Measurements from ENCODE around the gene SMU1.
"Not testable (repeated sequence)": the region's sequence is repeated elsewhere in the genome, so short reads cannot be mapped to it uniquely, and the experiment has no call there.

SMU1 gene

DNA sequence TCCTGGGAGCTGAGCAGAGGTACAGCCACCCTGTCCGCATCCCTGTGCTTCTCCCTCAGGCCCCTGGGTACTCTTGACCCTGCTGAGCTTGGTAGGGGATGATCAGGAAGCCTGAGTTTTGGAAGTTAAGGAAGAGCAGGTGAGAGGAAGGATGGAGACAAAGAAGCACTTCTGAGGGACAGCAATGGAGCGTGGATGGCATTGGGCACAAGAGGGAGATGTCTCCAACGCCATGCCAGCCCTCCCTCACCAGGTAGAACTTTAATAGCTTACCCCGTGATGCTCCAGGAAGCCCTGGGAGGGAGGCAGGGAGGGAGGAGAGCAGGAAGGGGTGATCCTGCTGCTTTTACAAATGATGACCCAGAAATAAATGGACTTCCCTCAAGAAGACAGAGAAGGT is 29.9 kb upstream of the SMU1 start:
- no peak for DNase-seq
- intact Hi-C loops (cut with DNase I), result no loop called here

DNA sequence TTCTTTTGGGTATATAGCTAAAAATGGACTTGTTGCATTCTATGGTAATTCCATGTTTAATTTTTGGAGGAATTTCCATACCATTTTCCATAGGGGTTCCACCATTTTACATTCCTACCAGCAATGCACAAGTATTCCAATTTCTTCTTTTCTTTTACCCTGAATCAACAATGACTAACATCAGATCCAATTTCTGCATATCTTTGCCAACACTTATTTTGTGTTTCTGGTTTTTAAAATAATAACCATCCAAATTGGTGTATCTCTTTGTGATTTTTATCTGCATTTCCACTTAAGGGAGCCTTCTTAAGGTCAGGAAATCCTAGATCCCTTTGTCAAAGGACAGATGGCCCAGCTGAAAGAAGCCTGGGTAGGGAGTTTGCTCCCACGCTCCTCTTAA is 29.5 kb upstream of the SMU1 start:
- intact Hi-C loops (cut with DNase I), result no loop called here
- DNase-seq, result no peak

- intact Hi-C loops (cut with DNase I), result no loop called here
- DNase-seq, result no peak
These were observed 29.0 kb upstream of the SMU1 start for GRCh38 chr9:33105504-33105903.

GRCh38 chr9:33104401-33104800 is 27.9 kb upstream of the SMU1 start:
- intact Hi-C loops (cut with DNase I), result no loop called here
- DNase-seq, result no peak

- intact Hi-C loops (cut with DNase I), result no loop called here
- DNase-seq, result no peak
These were observed 27.2 kb upstream of the SMU1 start for GRCh38 chr9:33103501-33104281.

DNA sequence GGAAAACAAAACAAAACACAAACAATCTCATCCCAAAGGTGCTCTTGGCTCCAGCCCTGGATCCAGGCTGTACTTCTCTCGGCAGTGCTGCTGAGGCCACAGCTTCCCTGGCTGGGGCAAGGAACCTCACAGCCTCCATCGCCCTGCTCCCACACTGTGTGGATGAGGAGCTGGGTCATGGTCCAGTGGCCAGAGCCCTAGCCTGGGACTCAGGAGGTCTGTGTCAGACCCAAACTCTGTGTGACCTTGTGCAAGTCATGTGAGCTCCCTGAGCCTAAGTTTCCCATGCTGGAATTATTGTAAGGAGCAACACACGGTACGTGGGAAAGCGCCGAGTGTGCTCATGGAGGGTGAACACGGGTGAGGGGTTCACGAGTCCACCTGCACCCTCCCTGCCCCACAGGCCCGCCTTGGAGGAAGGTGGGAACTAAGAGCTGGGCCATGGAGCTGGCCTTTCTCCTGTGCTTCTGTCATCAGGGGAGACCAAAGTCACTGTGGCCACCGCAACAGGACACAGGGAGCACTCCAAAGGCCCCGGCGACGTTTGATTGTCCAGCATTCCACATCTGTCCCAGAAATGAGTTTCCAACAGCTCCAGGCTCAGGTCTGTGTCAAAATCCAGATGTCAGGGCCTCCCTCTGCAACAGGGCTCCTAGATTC is 26.2 kb upstream of the SMU1 start:
- no peak for DNase-seq
- intact Hi-C loops (cut with DNase I), result no loop called here

GRCh38 chr9:33101104-33101951 is 24.9 kb upstream of the SMU1 start:
- peak in 1 of 10 donors; percentile 77 for DNase-seq
- intact Hi-C loops (cut with DNase I), result no loop called here

- DNase-seq, result no peak
- intact Hi-C loops (cut with DNase I), result no loop called here
These were observed 23.3 kb upstream of the SMU1 start for GRCh38 chr9:33099754-33100153.

GRCh38 chr9:33097192-33097591 is 20.7 kb upstream of the SMU1 start:
- no peak for DNase-seq
- intact Hi-C loops (cut with DNase I), result no loop called here

- intact Hi-C loops (cut with DNase I), result no loop called here
- no peak for DNase-seq
These were observed 16.2 kb upstream of the SMU1 start for GRCh38 chr9:33092634-33093033.

DNA sequence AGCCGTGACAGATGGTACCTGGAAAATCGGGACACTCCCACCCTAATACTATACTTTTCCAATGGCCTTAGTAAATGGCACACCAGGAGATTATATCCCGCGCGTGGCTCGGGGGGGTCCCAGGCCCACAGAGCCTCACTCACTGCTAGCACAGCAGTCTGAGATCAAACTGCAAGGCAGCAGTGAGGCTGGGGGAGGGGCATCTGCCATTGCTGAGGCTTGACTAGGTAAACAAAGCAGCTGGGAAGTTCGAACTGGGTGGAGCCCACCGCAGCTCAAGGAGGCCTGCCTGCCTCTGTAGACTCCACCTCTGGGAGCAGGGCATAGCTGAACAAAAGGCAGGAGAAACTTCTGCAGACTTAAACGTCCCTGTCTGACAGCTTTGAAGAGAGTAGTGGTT is 9.2 kb upstream of the SMU1 start:
- DNase-seq; intact Hi-C loops (cut with DNase I): not testable (repeated sequence)

DNA sequence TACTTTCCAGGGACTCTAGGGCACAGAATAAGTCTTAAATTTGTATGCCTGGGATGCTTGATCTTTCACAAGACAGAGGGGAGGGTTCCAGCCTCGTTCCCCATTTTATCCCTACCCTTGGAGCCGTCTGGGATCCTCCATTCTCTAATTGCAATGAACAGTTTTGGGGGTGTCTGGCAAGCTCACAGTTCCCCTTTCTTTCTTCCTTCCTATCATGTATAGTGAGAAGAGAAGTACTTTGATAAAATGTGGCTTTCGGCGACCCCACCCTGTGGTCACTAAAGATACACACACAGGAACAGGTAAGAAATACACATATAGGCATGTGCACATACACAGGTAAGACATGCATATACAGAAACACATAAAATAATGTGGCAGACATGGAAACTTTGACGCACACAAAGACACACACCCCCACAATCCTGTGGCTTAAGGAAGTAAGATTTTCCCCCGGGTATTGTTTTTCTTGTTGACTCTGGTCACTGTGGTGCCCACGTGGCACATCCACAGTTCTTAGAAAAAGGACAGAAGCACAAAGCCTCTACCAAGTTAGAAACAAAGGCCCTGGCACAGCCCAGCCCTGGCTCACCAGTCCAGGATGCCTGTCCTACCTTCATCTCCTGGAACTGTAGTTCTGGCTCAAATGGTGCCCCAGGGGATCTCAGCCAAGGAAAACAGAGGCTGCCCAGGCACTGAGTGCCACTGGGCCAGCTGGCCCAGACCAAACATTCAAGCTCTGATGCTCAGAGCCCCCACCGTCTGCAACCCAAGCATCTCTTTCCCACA is 6.3 kb upstream of the SMU1 start:
- intact Hi-C loops (cut with DNase I), result loop anchor here (5.0 kb wide), 1 partner anchor 85 kb away; the partner anchor contains the start of gene B4GALT1
- DNase-seq, result no peak

DNA sequence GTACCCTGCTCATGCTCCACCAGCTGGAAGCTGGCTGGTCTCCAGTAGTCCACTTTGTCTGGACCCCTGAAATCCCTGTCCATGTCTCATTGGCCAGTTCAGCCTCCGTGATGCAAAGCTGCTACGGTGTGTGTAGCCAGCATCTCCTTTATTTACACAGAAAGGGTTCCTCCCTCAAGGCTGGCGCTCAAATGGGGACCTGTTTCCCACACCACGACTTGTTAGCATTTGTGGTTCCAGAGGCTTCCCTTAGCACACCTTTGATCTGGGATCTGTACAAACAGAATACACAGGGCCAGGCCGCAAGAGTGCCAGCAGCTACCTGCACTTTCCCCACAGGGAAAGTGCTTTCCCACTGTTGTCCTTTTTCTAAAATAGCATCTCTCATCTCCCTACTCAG is 5.7 kb upstream of the SMU1 start:
- intact Hi-C loops (cut with DNase I), result loop anchor here (5.0 kb wide), 1 partner anchor 85 kb away; the partner anchor contains the start of gene B4GALT1
- DNase-seq, result no peak

DNA sequence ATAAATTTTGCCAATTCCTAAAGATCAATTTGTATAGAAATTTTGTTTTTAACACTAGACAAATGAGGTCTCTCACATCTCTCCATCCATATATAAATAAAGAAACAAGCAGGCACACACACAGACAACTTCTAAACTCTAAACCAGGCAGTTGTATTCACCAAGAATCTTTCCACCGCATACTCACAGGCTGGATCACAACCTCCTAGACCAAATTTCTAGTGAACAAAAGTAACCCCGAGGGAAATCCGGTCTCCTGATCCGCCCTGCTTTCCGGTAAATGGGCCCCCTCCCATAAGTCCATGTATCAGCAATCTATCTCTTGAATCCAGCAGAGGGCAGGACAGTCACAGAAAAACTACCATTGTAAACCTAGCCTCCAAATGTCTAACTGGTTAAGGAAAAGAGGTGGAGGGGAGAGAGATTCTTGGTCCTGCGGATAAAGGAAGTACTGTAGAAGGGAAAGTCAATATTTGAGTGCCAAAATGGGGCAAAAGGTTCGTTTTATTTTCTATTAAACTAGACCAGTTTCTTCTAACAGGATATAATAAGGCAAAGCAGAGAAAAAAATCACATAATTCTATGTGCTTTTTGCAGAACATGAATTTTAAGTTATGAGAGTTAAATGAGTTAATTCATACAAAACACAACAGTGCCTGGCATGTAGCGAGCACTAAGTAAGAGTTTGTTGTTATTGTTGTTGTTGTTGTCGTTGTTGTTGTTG is 4.8 kb upstream of the SMU1 start:
- intact Hi-C loops (cut with DNase I), result loop anchor here (5.0 kb wide), 1 partner anchor 86 kb away; the partner anchor contains the start of gene B4GALT1

GRCh38 chr9:33080534-33080933 is 4.1 kb upstream of the SMU1 start:
- intact Hi-C loops (cut with DNase I), result loop anchor here (5.0 kb wide), 1 partner anchor 87 kb away; the partner anchor contains the start of gene B4GALT1
- no peak for DNase-seq

More for the DNA sequence above, 4.8 kb upstream of the SMU1 start:
- peak in 5 of 10 donors; percentile 21 to 82 (median 33) for DNase-seq

- intact Hi-C loops (cut with DNase I), result no loop called here
These were observed 7.5 kb downstream of the SMU1 start for GRCh38 chr9:33068991-33069390.

GRCh38 chr9:33065157-33066076 is 11.1 kb downstream of the SMU1 start:
- intact Hi-C loops (cut with DNase I), result no loop called here
- DNase-seq, result no peak

More at GRCh38 chr9:33068991-33069390, 7.5 kb downstream of the SMU1 start:
- no peak for DNase-seq

DNA sequence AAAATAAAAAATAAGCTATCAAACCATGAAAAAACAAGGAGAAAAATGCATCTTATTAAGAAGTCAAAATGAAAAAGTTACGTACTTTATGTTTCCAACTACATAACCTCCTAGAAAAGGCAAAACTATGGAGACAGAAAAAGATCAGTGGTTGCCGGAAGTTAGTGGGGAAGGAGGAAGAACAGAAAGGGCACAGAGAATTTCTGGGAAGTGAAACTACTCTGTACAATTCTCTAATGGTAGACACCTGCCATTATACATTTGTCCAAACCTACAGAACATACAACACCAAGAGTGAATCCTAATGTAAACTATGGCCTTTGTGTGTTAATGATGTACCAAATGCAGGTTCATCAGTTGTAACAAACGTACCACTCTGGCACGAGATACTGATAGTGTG is 25.3 kb downstream of the SMU1 start:
- intact Hi-C loops (cut with DNase I), result no loop called here
- no peak for DNase-seq
